Measurements from ENCODE around the gene MCM7.

MCM7 gene

DNA sequence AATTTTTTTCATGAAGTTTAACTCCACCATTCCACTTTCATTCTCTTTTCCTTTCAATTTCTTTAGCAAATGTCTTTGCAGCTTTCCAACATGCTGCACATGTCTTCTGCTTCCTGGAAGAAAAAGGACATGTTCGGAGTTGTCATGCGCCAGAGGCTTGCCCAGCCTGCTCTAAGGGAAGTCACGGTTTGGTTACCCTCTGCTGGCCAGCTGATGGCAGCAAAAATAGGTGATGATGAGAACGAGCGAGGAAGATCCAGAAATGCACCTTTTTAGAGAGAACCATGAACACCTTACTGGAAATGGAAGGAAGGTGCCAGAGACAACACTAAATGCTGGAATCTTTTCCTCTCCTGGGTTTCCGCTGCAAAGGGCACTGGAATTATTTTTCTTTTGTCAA, 56.5 kb downstream of the MCM7 start:
- peak; percentile 62 for ATAC-seq
- no peaks in the 10 kb centered on the region for H3K9me3 Mint-ChIP-seq
- no peaks in the 10 kb centered on the region for H3K27me3 Mint-ChIP-seq
- H3K27ac Mint-ChIP-seq, result peak overlapping the region; percentile 33
- peaks cover 6% of the 10 kb centered on the region for H3K4me1 Mint-ChIP-seq
- no peaks in the 10 kb centered on the region for H3K36me3 Mint-ChIP-seq
- peak overlapping the region; percentile 46 for H3K4me3 Mint-ChIP-seq

All from stimulated activated memory B cell treated with anti-CD40 and anti-IgM and Interleukin-4, amounts not matched to agents 10 μg/mL and 1 μg/mL and 100 μg/mL, for 72 hours (primary cell).